ENCODE data around the gene GPR156. TPM values are rescaled to one million over a fixed set of nuclear protein-coding genes. Genes with fewer than 3 reads are reported as not detected.

GPR156 gene
- total RNA-seq, 4 donors from 2014 or later, result 0.18 TPM; not detected in 3

GRCh38 chr3:120181632-120182031 is 103.4 kb downstream of the GPR156 start:
- Histone ChIP-seq H3K4me1 (peaks cover 10 to 12% of the 10 kb centered on the region in 2 donors), H3K9me3 (no peaks in the 10 kb centered on the region), H3K36me3 (no peaks in the 10 kb centered on the region), H3K27ac (no peak overlapping the region), H3K27me3 (no peaks in the 10 kb centered on the region), H3K4me3 (no peak overlapping the region)
- DNase-seq, result no peak
- TF ChIP-seq POLR2A (IDR thresholded peaks at IDR 0.05) (no peak), CTCF (IDR thresholded peaks at IDR 0.05 in 4 of 5, conservative IDR thresholded peaks at IDR 0.05 in 1 of 5) (no peak)
- intact Hi-C loops (cut with DNase I; ENCODE audit: low total_unique reads), result loop anchor here (5.0 kb wide), 1 partner anchor 289 kb away; no protein-coding TSS in a partner anchor
- ATAC-seq, result no peak
- in situ Hi-C loops (cut with MboI; ENCODE audit: low sequenced_read_pairs in 4 of 4), result loop anchor here in 3 of 4 donors (25.0 kb wide), 1 partner anchor 294 kb away; no protein-coding TSS in a partner anchor

- no peak for TF ChIP-seq CTCF (IDR thresholded peaks at IDR 0.05 in 4 of 5, conservative IDR thresholded peaks at IDR 0.05 in 1 of 5)
- TF ChIP-seq POLR2A (IDR thresholded peaks at IDR 0.05), result no peak
- intact Hi-C loops (cut with DNase I; ENCODE audit: low total_unique reads), result loop anchor here (5.0 kb wide), 1 partner anchor 289 kb away; no protein-coding TSS in a partner anchor
Measured at GRCh38 chr3:120180731-120181412, 104.2 kb downstream of the GPR156 start.

GRCh38 chr3:120177707-120178306 is 107.2 kb downstream of the GPR156 start:
- H3K27me3 ChIP-seq, result no peaks in the 10 kb centered on the region
- H3K4me1 ChIP-seq, result peaks cover 10 to 13% of the 10 kb centered on the region in 2 donors
- ATAC-seq (no peak), DNase-seq (no peak)
- no peak overlapping the region for H3K4me3 ChIP-seq
- intact Hi-C loops (cut with DNase I; ENCODE audit: low total_unique reads) (no loop called here), in situ Hi-C loops (cut with MboI; ENCODE audit: low sequenced_read_pairs in 4 of 4) (loop anchor here in 3 of 4 donors (25.0 kb wide), 1 partner anchor 291 kb away; no protein-coding TSS in a partner anchor)
- H3K27ac ChIP-seq, result peak overlapping the region in 3 of 4 donors; percentile 3 to 24 (median 21)
- TF ChIP-seq POLR2A (IDR thresholded peaks at IDR 0.05) (no peak), CTCF (IDR thresholded peaks at IDR 0.05 in 4 of 5, conservative IDR thresholded peaks at IDR 0.05 in 1 of 5) (no peak)
- H3K9me3 ChIP-seq, result no peaks in the 10 kb centered on the region
- H3K36me3 ChIP-seq, result no peaks in the 10 kb centered on the region

More at GRCh38 chr3:120180731-120181412, 104.2 kb downstream of the GPR156 start:
- H3K9me3 ChIP-seq, result no peaks in the 10 kb centered on the region
- H3K4me1 ChIP-seq, result peaks cover 10 to 13% of the 10 kb centered on the region in 2 donors
- DNase-seq (no peak), ATAC-seq (no peak)
- no peaks in the 10 kb centered on the region for H3K27me3 ChIP-seq
- in situ Hi-C loops (cut with MboI; ENCODE audit: low sequenced_read_pairs in 4 of 4), result loop anchor here in 3 of 4 donors (25.0 kb wide), 1 partner anchor 294 kb away; no protein-coding TSS in a partner anchor
- H3K36me3 ChIP-seq, result no peaks in the 10 kb centered on the region
- H3K4me3 ChIP-seq, result no peak overlapping the region
- no peak overlapping the region for H3K27ac ChIP-seq

- H3K27ac ChIP-seq, result peak overlapping the region in 3 of 4 donors; percentile 3 to 24 (median 21)
- DNase-seq, result peak; percentile 17 to 44
- H3K9me3 ChIP-seq, result no peaks in the 10 kb centered on the region
- peak; percentile 86 to 87 for ATAC-seq
- no peaks in the 10 kb centered on the region for H3K36me3 ChIP-seq
- intact Hi-C loops (cut with DNase I; ENCODE audit: low total_unique reads), result no loop called here
- TF ChIP-seq POLR2A (IDR thresholded peaks at IDR 0.05), result no peak
- TF ChIP-seq CTCF (IDR thresholded peaks at IDR 0.05 in 4 of 5, conservative IDR thresholded peaks at IDR 0.05 in 1 of 5), result no peak
- in situ Hi-C loops (cut with MboI; ENCODE audit: low sequenced_read_pairs in 4 of 4), result loop anchor here in 3 of 4 donors (25.0 kb wide), 1 partner anchor 290 kb away; no protein-coding TSS in a partner anchor
- peak overlapping the region in 1 of 4 donors; percentile 19 for H3K4me3 ChIP-seq
- peaks cover 10 to 13% of the 10 kb centered on the region in 2 donors for H3K4me1 ChIP-seq
- no peaks in the 10 kb centered on the region for H3K27me3 ChIP-seq
Measured at GRCh38 chr3:120177151-120177550, 107.9 kb downstream of the GPR156 start.

All from gastrocnemius medialis (tissue), 4 donors.